Measurements from ENCODE around the gene KMT2C. TPM values are rescaled to one million over a fixed set of nuclear protein-coding genes. Genes with fewer than 3 reads are reported as not detected.
"Not testable (repeated sequence)": the region's sequence is repeated elsewhere in the genome, so short reads cannot be mapped to it uniquely, and the experiment has no call there.

KMT2C gene
- total and polyA plus RNA-seq, 2 experiments from 2014 or later = 7.2 to 14.2 TPM

GRCh38 chr7:152284998-152285397 lies 150.8 kb downstream of the KMT2C start:
- H3K4me3 ChIP-seq; H3F3A ChIP-seq (ENCODE audit: insufficient read depth); H3K27me3 ChIP-seq (replicated peaks; ENCODE audit: insufficient read depth); H4K20me1 ChIP-seq (ENCODE audit: insufficient read depth); H3K4me1 ChIP-seq (ENCODE audit: insufficient read depth); H3K36me3 ChIP-seq (ENCODE audit: low read depth); H3K27ac ChIP-seq; H3K4me2 ChIP-seq (ENCODE audit: unreplicated experiment); H2AFZ ChIP-seq; in situ Hi-C loops (cut with MboI); H3K9me3 ChIP-seq (ENCODE audit: low read depth); DNase-seq; H3K9me2 ChIP-seq (ENCODE audit: insufficient read depth); H3K9ac ChIP-seq: not testable (repeated sequence)
- WGBS, 2 experiments (ENCODE audit: low coverage in 1 of 2, low lambda C conversion rate in 2 of 2, missing lambda C conversion rate in 2 of 2) = 43 to 45% methylated on average over 3 of the region's 3 CpGs
- H3K79me2 ChIP-seq (ENCODE audit: insufficient read depth) = peaks cover 51% of the 10 kb centered on the region

GRCh38 chr7:152277687-152278086 lies 158.1 kb downstream of the KMT2C start:
- H4K20me1 ChIP-seq (ENCODE audit: insufficient read depth); H3F3A ChIP-seq (ENCODE audit: insufficient read depth); H3K9me3 ChIP-seq (ENCODE audit: low read depth); H3K27ac ChIP-seq; DNase-seq; H3K4me2 ChIP-seq (ENCODE audit: unreplicated experiment); H3K9ac ChIP-seq; H3K4me3 ChIP-seq; H3K27me3 ChIP-seq (replicated peaks; ENCODE audit: insufficient read depth); H3K4me1 ChIP-seq (ENCODE audit: insufficient read depth); H3K36me3 ChIP-seq (ENCODE audit: low read depth); H2AFZ ChIP-seq; in situ Hi-C loops (cut with MboI); H3K9me2 ChIP-seq (ENCODE audit: insufficient read depth): not testable (repeated sequence)
- H3K79me2 ChIP-seq (ENCODE audit: insufficient read depth) = peaks cover 40% of the 10 kb centered on the region
- WGBS, 2 experiments (ENCODE audit: low coverage in 1 of 2, low lambda C conversion rate in 2 of 2, missing lambda C conversion rate in 2 of 2) = 97 to 99% methylated on average over 2 of the region's 2 CpGs

GRCh38 chr7:152270427-152270826 lies 165.4 kb downstream of the KMT2C start:
- H3K27ac ChIP-seq = not testable (repeated sequence)

GRCh38 chr7:152266859-152267258 lies 168.9 kb downstream of the KMT2C start:
- H3K4me1 ChIP-seq (ENCODE audit: insufficient read depth); H3K9ac ChIP-seq; H3K4me2 ChIP-seq (ENCODE audit: unreplicated experiment); H2AFZ ChIP-seq; H3K9me3 ChIP-seq (ENCODE audit: low read depth); DNase-seq; H3K4me3 ChIP-seq; H4K20me1 ChIP-seq (ENCODE audit: insufficient read depth); in situ Hi-C loops (cut with MboI); H3K27me3 ChIP-seq (replicated peaks; ENCODE audit: insufficient read depth); H3K9me2 ChIP-seq (ENCODE audit: insufficient read depth); H3K27ac ChIP-seq; H3F3A ChIP-seq (ENCODE audit: insufficient read depth): not testable (repeated sequence)
- Histone ChIP-seq H3K36me3 (ENCODE audit: low read depth) (peaks cover 16% of the 10 kb centered on the region; the same call in 1 of the 2 replicates), H3K79me2 (ENCODE audit: insufficient read depth) (peaks cover 21% of the 10 kb centered on the region; the same call in 1 of the 2 replicates)
- WGBS, 2 experiments (ENCODE audit: low coverage in 1 of 2, low lambda C conversion rate in 2 of 2, missing lambda C conversion rate in 2 of 2) = 49 to 68% methylated on average over 2 of the region's 2 CpGs

More at GRCh38 chr7:152270427-152270826, 165.4 kb downstream of the KMT2C start:
- peaks cover 21% of the 10 kb centered on the region; the same call in 1 of the 2 replicates for H3K79me2 ChIP-seq (ENCODE audit: insufficient read depth)
- H4K20me1 ChIP-seq (ENCODE audit: insufficient read depth); H3K4me2 ChIP-seq (ENCODE audit: unreplicated experiment); H3K9ac ChIP-seq; H3F3A ChIP-seq (ENCODE audit: insufficient read depth); in situ Hi-C loops (cut with MboI); H3K4me3 ChIP-seq; H3K27me3 ChIP-seq (replicated peaks; ENCODE audit: insufficient read depth); H2AFZ ChIP-seq; H3K4me1 ChIP-seq (ENCODE audit: insufficient read depth); H3K9me3 ChIP-seq (ENCODE audit: low read depth); H3K9me2 ChIP-seq (ENCODE audit: insufficient read depth); DNase-seq: not testable (repeated sequence)
- H3K36me3 ChIP-seq (ENCODE audit: low read depth) = peaks cover 16% of the 10 kb centered on the region
- 96% methylated on average over 2 of the region's 2 CpGs for WGBS, 2 experiments (ENCODE audit: low coverage in 1 of 2, low lambda C conversion rate in 2 of 2, missing lambda C conversion rate in 2 of 2)

GRCh38 chr7:152264915-152265314 lies 170.9 kb downstream of the KMT2C start:
- H4K20me1 ChIP-seq (ENCODE audit: insufficient read depth); H3K4me1 ChIP-seq (ENCODE audit: insufficient read depth); H3K4me3 ChIP-seq; H3K27me3 ChIP-seq (replicated peaks; ENCODE audit: insufficient read depth); H3K9me3 ChIP-seq (ENCODE audit: low read depth); H3K9me2 ChIP-seq (ENCODE audit: insufficient read depth); H2AFZ ChIP-seq; H3K4me2 ChIP-seq (ENCODE audit: unreplicated experiment); H3K9ac ChIP-seq; in situ Hi-C loops (cut with MboI); H3K27ac ChIP-seq; H3F3A ChIP-seq (ENCODE audit: insufficient read depth); DNase-seq: not testable (repeated sequence)
- H3K79me2 ChIP-seq (ENCODE audit: insufficient read depth) = peaks cover 28% of the 10 kb centered on the region; the same call in 1 of the 2 replicates
- H3K36me3 ChIP-seq (ENCODE audit: low read depth) = peaks cover 16% of the 10 kb centered on the region; the same call in 1 of the 2 replicates
- 58 to 60% methylated on average over 5 of the region's 5 CpGs for WGBS, 2 experiments (ENCODE audit: low coverage in 1 of 2, low lambda C conversion rate in 2 of 2, missing lambda C conversion rate in 2 of 2)

GRCh38 chr7:152262146-152262545 lies 173.7 kb downstream of the KMT2C start:
- H3K9ac ChIP-seq; in situ Hi-C loops (cut with MboI); H3K9me2 ChIP-seq (ENCODE audit: insufficient read depth); H4K20me1 ChIP-seq (ENCODE audit: insufficient read depth); H3K4me2 ChIP-seq (ENCODE audit: unreplicated experiment); H3K9me3 ChIP-seq (ENCODE audit: low read depth); H3K27me3 ChIP-seq (replicated peaks; ENCODE audit: insufficient read depth); H2AFZ ChIP-seq; DNase-seq; H3K4me3 ChIP-seq; H3K27ac ChIP-seq: not testable (repeated sequence)
- peaks cover 36% of the 10 kb centered on the region for H3K79me2 ChIP-seq (ENCODE audit: insufficient read depth)
- H3K4me1 ChIP-seq (ENCODE audit: insufficient read depth) = peaks cover 11% of the 10 kb centered on the region; the same call in 1 of the 2 replicates
- WGBS, 2 experiments (ENCODE audit: low coverage in 1 of 2, low lambda C conversion rate in 2 of 2, missing lambda C conversion rate in 2 of 2) = 88 to 90% methylated on average over 7 to 8 of the region's 8 CpGs
- peaks cover 14% of the 10 kb centered on the region for H3F3A ChIP-seq (ENCODE audit: insufficient read depth)
- peaks cover 13% of the 10 kb centered on the region; the same call in 1 of the 2 replicates for H3K36me3 ChIP-seq (ENCODE audit: low read depth)

GRCh38 chr7:152259645-152260044 lies 176.2 kb downstream of the KMT2C start:
- H2AFZ ChIP-seq; H3K9me2 ChIP-seq (ENCODE audit: insufficient read depth); H4K20me1 ChIP-seq (ENCODE audit: insufficient read depth); H3K4me3 ChIP-seq; in situ Hi-C loops (cut with MboI); H3K9me3 ChIP-seq (ENCODE audit: low read depth); H3K4me2 ChIP-seq (ENCODE audit: unreplicated experiment); H3K9ac ChIP-seq; H3K27me3 ChIP-seq (replicated peaks; ENCODE audit: insufficient read depth): not testable (repeated sequence)
- peaks cover 13% of the 10 kb centered on the region; the same call in 1 of the 2 replicates for H3K36me3 ChIP-seq (ENCODE audit: low read depth)
- peaks cover 14% of the 10 kb centered on the region for H3F3A ChIP-seq (ENCODE audit: insufficient read depth)
- DNase-seq = peak; percentile 13
- peaks cover 56% of the 10 kb centered on the region for H3K79me2 ChIP-seq (ENCODE audit: insufficient read depth)
- H3K27ac ChIP-seq = peak overlapping the region; percentile 47; the same call in 1 of the 2 replicates
- peaks cover 11% of the 10 kb centered on the region; the same call in 1 of the 2 replicates for H3K4me1 ChIP-seq (ENCODE audit: insufficient read depth)

GRCh38 chr7:152247851-152248250 lies 188.0 kb downstream of the KMT2C start:
- H3K4me3 ChIP-seq; H3K4me2 ChIP-seq (ENCODE audit: unreplicated experiment); H3K36me3 ChIP-seq (ENCODE audit: low read depth); H3K27ac ChIP-seq; H3K27me3 ChIP-seq (replicated peaks; ENCODE audit: insufficient read depth); H3F3A ChIP-seq (ENCODE audit: insufficient read depth); DNase-seq; H3K9me3 ChIP-seq (ENCODE audit: low read depth); in situ Hi-C loops (cut with MboI); H2AFZ ChIP-seq; H3K4me1 ChIP-seq (ENCODE audit: insufficient read depth); H3K9me2 ChIP-seq (ENCODE audit: insufficient read depth); H4K20me1 ChIP-seq (ENCODE audit: insufficient read depth); H3K9ac ChIP-seq: not testable (repeated sequence)
- WGBS, 2 experiments (ENCODE audit: low coverage in 1 of 2, low lambda C conversion rate in 2 of 2, missing lambda C conversion rate in 2 of 2) = 67% methylated on average over 2 of the region's 2 CpGs
- peaks cover 29% of the 10 kb centered on the region for H3K79me2 ChIP-seq (ENCODE audit: insufficient read depth)
